HepG2 (cell line): ENCODE data around the gene MPC1. TPM values are rescaled to one million over a fixed set of nuclear protein-coding genes. Genes with fewer than 3 reads are reported as not detected.
A peak's percentile ranks its signal among the peaks of the same experiment; 100 is the strongest.

Experiments
- ESRRA ChIP-seq: sonication (generic); formaldehyde crosslinking; IDR thresholded peaks from 2 replicates; pipeline ENCODE4 v1.5.1; 2020; ENCODE audit warnings: mild to moderate bottlenecking, low read depth, missing genetic modification reagents
- ZMYM2 ChIP-seq: sonication (generic); formaldehyde crosslinking; IDR thresholded peaks from 2 replicates; pipeline ENCODE4 v1.8.0; 2022; ENCODE audit warnings: mild to moderate bottlenecking, missing genetic modification reagents
- ZNF232 ChIP-seq: sonication (generic); formaldehyde crosslinking; IDR thresholded peaks from 2 replicates; pipeline ENCODE4 v1.4.0; 2020; ENCODE audit warnings: missing genetic modification reagents, borderline replicate concordance
- ZNF780A ChIP-seq: sonication (generic); formaldehyde crosslinking; IDR thresholded peaks from 2 replicates; pipeline ENCODE4 v1.8.0; 2022; ENCODE audit warnings: mild to moderate bottlenecking, missing genetic modification reagents, moderate library complexity
- polyA plus RNA-seq, 8 experiments: library from polyadenylated mRNA; depleted of rRNA in 3 of 8; stranded (reverse) in 7 of 8; unstranded in 1 of 8; fragments of >200 nt; fragmentation: Illumina TruSeq in 4 of 8; extraction: Trizol in 4 of 8; gene quantifications; 2 replicates each; pipeline versions ENCODE4 v1.2.1 to v1.2.3, GENCODE V29; 2011 to 2016; ENCODE audit warnings: low read depth in 4 of 8, missing spikeins in 1 of 8, mixed read lengths in 1 of 8; ENCODE audit not compliant: insufficient read depth in 1 of 8
- total RNA-seq, 5 experiments: library from RNA; depleted of rRNA; stranded (reverse); fragments of >200 nt; fragmentation: Illumina TruSeq; extraction: Trizol; gene quantifications; 2 replicates each; pipeline ENCODE4 v1.2.3, GENCODE V29; 2016; ENCODE audit warnings: low read depth in 1 of 5
- TF ChIP-seq, protein P1 (sequence below): sonication (generic); formaldehyde crosslinking; IDR thresholded peaks from 2 replicates; pipeline ENCODE4 v1.4.0; 2020; ENCODE audit warnings: missing genetic modification reagents
- TF ChIP-seq, protein P2 (sequence below): sonication (generic); formaldehyde crosslinking; IDR thresholded peaks from 2 replicates; pipeline ENCODE4 v1.4.0; 2020; ENCODE audit warnings: missing genetic modification reagents, mild to moderate bottlenecking, borderline replicate concordance
- TF ChIP-seq, protein P3 (sequence below): sonication (generic); formaldehyde crosslinking; IDR thresholded peaks from 2 replicates; pipeline ENCODE4 v1.4.0; 2020; ENCODE audit warnings: missing genetic modification reagents
- TF ChIP-seq, protein P4 (sequence below): sonication (generic); formaldehyde crosslinking; conservative IDR thresholded peaks from 2 replicates; pipeline ENCODE4 v1.4.0; 2020; ENCODE audit warnings: missing genetic modification reagents
- TF ChIP-seq, protein P5 (sequence below): sonication (generic); formaldehyde crosslinking; IDR thresholded peaks from 2 replicates; pipeline ENCODE4 v1.5.1; 2020; ENCODE audit warnings: mild to moderate bottlenecking, moderate library complexity, missing genetic modification reagents

Gene MPC1
- total and polyA plus RNA-seq, 2 of the 13 experiments (the other 11 are each of a cell fraction or from before 2014, with no cell fraction given): 189 to 214 TPM

DNA sequence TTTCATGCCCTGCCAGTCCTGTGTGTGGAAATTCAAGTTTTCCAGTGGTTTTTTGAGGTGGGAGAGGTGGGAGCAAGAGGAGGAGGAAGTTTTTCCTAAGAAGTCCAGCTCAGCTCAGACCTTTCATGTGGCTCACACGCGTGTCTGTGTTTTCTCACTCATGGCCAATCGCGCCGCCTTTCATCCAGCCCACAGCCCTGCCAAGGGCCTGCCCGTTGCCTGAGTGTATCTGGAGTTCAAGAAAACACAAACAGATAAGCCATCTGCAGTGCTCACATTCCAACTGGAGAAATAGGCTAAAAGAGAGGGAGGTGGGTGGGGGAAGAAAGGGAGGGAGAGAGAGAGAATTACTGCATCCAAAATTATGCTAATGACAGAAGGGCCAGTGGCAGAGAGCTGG lies 12.6 kb upstream of the MPC1 start (continued):
- TF ChIP-seq ZNF780A (CRISPR knock-in tag) (no peak), ZMYM2 (CRISPR knock-in tag) (no peak), ESRRA (no peak), ZNF232 (CRISPR knock-in tag) (no peak)
- TF ChIP-seq, protein P1, sequence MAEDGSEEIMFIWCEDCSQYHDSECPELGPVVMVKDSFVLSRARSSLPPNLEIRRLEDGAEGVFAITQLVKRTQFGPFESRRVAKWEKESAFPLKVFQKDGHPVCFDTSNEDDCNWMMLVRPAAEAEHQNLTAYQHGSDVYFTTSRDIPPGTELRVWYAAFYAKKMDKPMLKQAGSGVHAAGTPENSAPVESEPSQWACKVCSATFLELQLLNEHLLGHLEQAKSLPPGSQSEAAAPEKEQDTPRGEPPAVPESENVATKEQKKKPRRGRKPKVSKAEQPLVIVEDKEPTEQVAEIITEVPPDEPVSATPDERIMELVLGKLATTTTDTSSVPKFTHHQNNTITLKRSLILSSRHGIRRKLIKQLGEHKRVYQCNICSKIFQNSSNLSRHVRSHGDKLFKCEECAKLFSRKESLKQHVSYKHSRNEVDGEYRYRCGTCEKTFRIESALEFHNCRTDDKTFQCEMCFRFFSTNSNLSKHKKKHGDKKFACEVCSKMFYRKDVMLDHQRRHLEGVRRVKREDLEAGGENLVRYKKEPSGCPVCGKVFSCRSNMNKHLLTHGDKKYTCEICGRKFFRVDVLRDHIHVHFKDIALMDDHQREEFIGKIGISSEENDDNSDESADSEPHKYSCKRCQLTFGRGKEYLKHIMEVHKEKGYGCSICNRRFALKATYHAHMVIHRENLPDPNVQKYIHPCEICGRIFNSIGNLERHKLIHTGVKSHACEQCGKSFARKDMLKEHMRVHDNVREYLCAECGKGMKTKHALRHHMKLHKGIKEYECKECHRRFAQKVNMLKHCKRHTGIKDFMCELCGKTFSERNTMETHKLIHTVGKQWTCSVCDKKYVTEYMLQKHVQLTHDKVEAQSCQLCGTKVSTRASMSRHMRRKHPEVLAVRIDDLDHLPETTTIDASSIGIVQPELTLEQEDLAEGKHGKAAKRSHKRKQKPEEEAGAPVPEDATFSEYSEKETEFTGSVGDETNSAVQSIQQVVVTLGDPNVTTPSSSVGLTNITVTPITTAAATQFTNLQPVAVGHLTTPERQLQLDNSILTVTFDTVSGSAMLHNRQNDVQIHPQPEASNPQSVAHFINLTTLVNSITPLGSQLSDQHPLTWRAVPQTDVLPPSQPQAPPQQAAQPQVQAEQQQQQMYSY: no peak
- TF ChIP-seq, protein P2, sequence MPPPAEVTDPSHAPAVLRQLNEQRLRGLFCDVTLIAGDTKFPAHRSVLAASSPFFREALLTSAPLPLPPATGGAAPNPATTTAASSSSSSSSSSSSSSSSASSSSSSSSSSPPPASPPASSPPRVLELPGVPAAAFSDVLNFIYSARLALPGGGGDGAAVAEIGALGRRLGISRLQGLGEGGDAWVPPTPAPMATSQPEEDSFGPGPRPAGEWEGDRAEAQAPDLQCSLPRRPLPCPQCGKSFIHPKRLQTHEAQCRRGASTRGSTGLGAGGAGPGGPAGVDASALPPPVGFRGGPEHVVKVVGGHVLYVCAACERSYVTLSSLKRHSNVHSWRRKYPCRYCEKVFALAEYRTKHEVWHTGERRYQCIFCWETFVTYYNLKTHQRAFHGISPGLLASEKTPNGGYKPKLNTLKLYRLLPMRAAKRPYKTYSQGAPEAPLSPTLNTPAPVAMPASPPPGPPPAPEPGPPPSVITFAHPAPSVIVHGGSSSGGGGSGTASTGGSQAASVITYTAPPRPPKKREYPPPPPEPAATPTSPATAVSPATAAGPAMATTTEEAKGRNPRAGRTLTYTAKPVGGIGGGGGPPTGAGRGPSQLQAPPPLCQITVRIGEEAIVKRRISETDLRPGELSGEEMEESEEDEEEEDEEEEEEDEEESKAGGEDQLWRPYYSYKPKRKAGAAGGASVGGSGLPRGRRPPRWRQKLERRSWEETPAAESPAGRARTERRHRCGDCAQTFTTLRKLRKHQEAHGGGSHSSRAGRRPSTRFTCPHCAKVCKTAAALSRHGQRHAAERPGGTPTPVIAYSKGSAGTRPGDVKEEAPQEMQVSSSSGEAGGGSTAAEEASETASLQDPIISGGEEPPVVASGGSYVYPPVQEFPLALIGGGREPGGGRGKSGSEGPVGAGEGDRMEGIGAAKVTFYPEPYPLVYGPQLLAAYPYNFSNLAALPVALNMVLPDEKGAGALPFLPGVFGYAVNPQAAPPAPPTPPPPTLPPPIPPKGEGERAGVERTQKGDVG (CRISPR knock-in tag): 0 out of 2 replicates have a peak, but pooled peaks have one; percentile 42
- TF ChIP-seq, protein P3, sequence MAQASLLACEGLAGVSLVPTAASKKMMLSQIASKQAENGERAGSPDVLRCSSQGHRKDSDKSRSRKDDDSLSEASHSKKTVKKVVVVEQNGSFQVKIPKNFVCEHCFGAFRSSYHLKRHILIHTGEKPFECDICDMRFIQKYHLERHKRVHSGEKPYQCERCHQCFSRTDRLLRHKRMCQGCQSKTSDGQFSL: no peak
- TF ChIP-seq, protein P4, sequence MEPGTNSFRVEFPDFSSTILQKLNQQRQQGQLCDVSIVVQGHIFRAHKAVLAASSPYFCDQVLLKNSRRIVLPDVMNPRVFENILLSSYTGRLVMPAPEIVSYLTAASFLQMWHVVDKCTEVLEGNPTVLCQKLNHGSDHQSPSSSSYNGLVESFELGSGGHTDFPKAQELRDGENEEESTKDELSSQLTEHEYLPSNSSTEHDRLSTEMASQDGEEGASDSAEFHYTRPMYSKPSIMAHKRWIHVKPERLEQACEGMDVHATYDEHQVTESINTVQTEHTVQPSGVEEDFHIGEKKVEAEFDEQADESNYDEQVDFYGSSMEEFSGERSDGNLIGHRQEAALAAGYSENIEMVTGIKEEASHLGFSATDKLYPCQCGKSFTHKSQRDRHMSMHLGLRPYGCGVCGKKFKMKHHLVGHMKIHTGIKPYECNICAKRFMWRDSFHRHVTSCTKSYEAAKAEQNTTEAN (CRISPR knock-in tag): no peak
- TF ChIP-seq, protein P5, sequence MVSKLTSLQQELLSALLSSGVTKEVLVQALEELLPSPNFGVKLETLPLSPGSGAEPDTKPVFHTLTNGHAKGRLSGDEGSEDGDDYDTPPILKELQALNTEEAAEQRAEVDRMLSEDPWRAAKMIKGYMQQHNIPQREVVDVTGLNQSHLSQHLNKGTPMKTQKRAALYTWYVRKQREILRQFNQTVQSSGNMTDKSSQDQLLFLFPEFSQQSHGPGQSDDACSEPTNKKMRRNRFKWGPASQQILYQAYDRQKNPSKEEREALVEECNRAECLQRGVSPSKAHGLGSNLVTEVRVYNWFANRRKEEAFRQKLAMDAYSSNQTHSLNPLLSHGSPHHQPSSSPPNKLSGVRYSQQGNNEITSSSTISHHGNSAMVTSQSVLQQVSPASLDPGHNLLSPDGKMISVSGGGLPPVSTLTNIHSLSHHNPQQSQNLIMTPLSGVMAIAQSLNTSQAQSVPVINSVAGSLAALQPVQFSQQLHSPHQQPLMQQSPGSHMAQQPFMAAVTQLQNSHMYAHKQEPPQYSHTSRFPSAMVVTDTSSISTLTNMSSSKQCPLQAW (CRISPR knock-in tag): 0 out of 2 replicates have a peak, but pooled peaks have one; percentile 31
